ENCODE data around the gene OR2AK2. TPM values are rescaled to one million over a fixed set of nuclear protein-coding genes. Genes with fewer than 3 reads are reported as not detected.

OR2AK2 gene
- total RNA-seq, result not detected in 2 replicates

GRCh38 chr1:247964933-247965332 is at the start of gene OR2AK2:
OR2AK2 (plus strand) TSS chr1:247965233; CDS start chr1:247965377, 144 bp downstream.

GRCh38 chr1:247919952-247920351 is 45.1 kb upstream of the OR2AK2 start, which contains the start of gene OR2T8:
OR2T8 (plus strand) TSS chr1:247920252; CDS start chr1:247921018, 766 bp downstream.

GRCh38 chr1:247924868-247925267 is 40.2 kb upstream of the OR2AK2 start, which contains the start of gene OR2AJ1:
OR2AJ1 (plus strand) TSS chr1:247924889; CDS start chr1:247933769, 8,880 bp downstream.

GRCh38 chr1:247948558-247948957 is 16.5 kb upstream of the OR2AK2 start, which contains the start of gene OR2L8:
OR2L8 (plus strand) TSS chr1:247948858; CDS start chr1:247948858, 0 bp downstream.

GRCh38 chr1:248013229-248013710 is 48.2 kb downstream of the OR2AK2 start, which contains the start of gene OR2L5:
OR2L5 (plus strand) TSS chr1:248013660; CDS start chr1:248021948, 8,288 bp downstream.

Small RNA genes within 50 kb of the gene (small RNA-seq; reads per million reads assigned to genes)
- gene RF00019 (ENCODE audit: low replicate concordance), result not detected

Other genes starting within 250 kb of the OR2AK2 start
- not detected in 2 replicates for gene OR6F1, start 248.6 kb upstream of the OR2AK2 start, total RNA-seq
- not detected in 2 replicates for gene OR14K1, start 226.6 kb upstream of the OR2AK2 start, total RNA-seq
- not detected in 2 replicates for gene OR14A2, start 217.1 kb upstream of the OR2AK2 start, total RNA-seq
- gene OR1C1, start 204.7 kb upstream of the OR2AK2 start, total RNA-seq, result not detected in 2 replicates
- not detected in 2 replicates for gene OR14A16, start 141.1 kb upstream of the OR2AK2 start, total RNA-seq
- not detected in 2 replicates for gene OR11L1, start 123.3 kb upstream of the OR2AK2 start, total RNA-seq
- 2.7 and 5.9 TPM in 2 replicates for gene TRIM58, start 108.0 kb upstream of the OR2AK2 start, total RNA-seq
- gene OR2W3, start 69.6 kb upstream of the OR2AK2 start, total RNA-seq, result 1.4 and 1.8 TPM in 2 replicates
- 0.22 TPM in 1 of 2 replicates, not detected in the other for gene OR2T8, start 45.0 kb upstream of the OR2AK2 start, total RNA-seq
- not detected in 2 replicates for gene OR2AJ1, start 40.3 kb upstream of the OR2AK2 start, total RNA-seq
- 0.43 TPM in 1 of 2 replicates, not detected in the other for gene OR2L8, start 16.4 kb upstream of the OR2AK2 start, total RNA-seq
- not detected in 2 replicates for gene OR2L5, start 48.4 kb downstream of the OR2AK2 start, total RNA-seq
- not detected in 2 replicates for gene OR2L2, start 64.8 kb downstream of the OR2AK2 start, total RNA-seq
- not detected in 2 replicates for gene OR2L3, start 81.6 kb downstream of the OR2AK2 start, total RNA-seq
- not detected in 2 replicates for gene OR2L13, start 130.0 kb downstream of the OR2AK2 start, total RNA-seq
- gene OR2M5, start 179.9 kb downstream of the OR2AK2 start, total RNA-seq, result not detected in 2 replicates
- not detected in 2 replicates for gene OR2M2, start 209.6 kb downstream of the OR2AK2 start, total RNA-seq
- under 0.01 TPM in 1 of 2 replicates, not detected in the other for gene OR2M3, start 232.0 kb downstream of the OR2AK2 start, total RNA-seq

Data from placental pericyte (primary cell).